ENCODE measurements around the gene ULK2. TPM values are rescaled to one million over a fixed set of nuclear protein-coding genes. Genes with fewer than 3 reads are reported as not detected.

ULK2 gene
- total RNA-seq, 2 donors from 2014 or later: 19.5 to 33.7 TPM

GRCh38 chr17:19759568-19760549, 107.9 kb downstream of the ULK2 start:
- 88 to 91% methylated on average over 13 to 24 of the region's 24 CpGs for whole genome bisulfite sequencing, 2 experiments (ENCODE audit: insufficient coverage in 1 of 2, insufficient read length in 1 of 2)
- Mint-ChIP-seq H3K27ac (no peak overlapping the region), H3K9me3 (no peaks in the 10 kb centered on the region), H3K4me1 (peaks cover 7% of the 10 kb centered on the region), H3K27me3 (ENCODE audit: insufficient read depth) (peaks cover 3% of the 10 kb centered on the region), H3K4me3 (no peak overlapping the region), H3K36me3 (ENCODE audit: low read depth) (no peaks in the 10 kb centered on the region)
- Histone ChIP-seq H3K4me1 (ENCODE audit: control insufficient read depth, insufficient read depth, low read length) (no peaks in the 10 kb centered on the region), H3K4me3 (ENCODE audit: low read length) (no peak overlapping the region), H3K9ac (ENCODE audit: extremely low read depth, low read length, poor library complexity, severe bottlenecking) (no peak overlapping the region), H3K9me3 (ENCODE audit: control insufficient read depth, low read length) (no peaks in the 10 kb centered on the region), H3K36me3 (ENCODE audit: control insufficient read depth, insufficient read depth, low read length) (no peaks in the 10 kb centered on the region), H3K27ac (ENCODE audit: low read depth, low read length) (no peak overlapping the region), H3K27me3 (ENCODE audit: control insufficient read depth, insufficient read depth, low read length, poor library complexity, severe bottlenecking) (no peaks in the 10 kb centered on the region)
- no peak for DNase-seq
- TF ChIP-seq CTCF (conservative IDR thresholded peaks at IDR 0.05): no peak

- Histone ChIP-seq H3K4me3 (ENCODE audit: low read length) (no peak overlapping the region), H3K27ac (ENCODE audit: low read depth, low read length) (no peak overlapping the region), H3K9ac (ENCODE audit: extremely low read depth, low read length, poor library complexity, severe bottlenecking) (no peak overlapping the region), H3K36me3 (ENCODE audit: control insufficient read depth, insufficient read depth, low read length) (no peaks in the 10 kb centered on the region), H3K27me3 (ENCODE audit: control insufficient read depth, insufficient read depth, low read length, poor library complexity, severe bottlenecking) (no peaks in the 10 kb centered on the region), H3K9me3 (ENCODE audit: control insufficient read depth, low read length) (no peaks in the 10 kb centered on the region), H3K4me1 (ENCODE audit: control insufficient read depth, insufficient read depth, low read length) (no peaks in the 10 kb centered on the region)
- no peak overlapping the region for H3K27ac Mint-ChIP-seq
- 87 to 90% methylated on average over 6 to 12 of the region's 12 CpGs for WGBS, 2 experiments (ENCODE audit: insufficient coverage in 1 of 2, insufficient read length in 1 of 2)
- H3K9me3 Mint-ChIP-seq: no peaks in the 10 kb centered on the region
- peaks cover 7% of the 10 kb centered on the region for H3K4me1 Mint-ChIP-seq
- peaks cover 1% of the 10 kb centered on the region for H3K27me3 Mint-ChIP-seq (ENCODE audit: insufficient read depth)
- no peaks in the 10 kb centered on the region for H3K36me3 Mint-ChIP-seq (ENCODE audit: low read depth)
- TF ChIP-seq CTCF (conservative IDR thresholded peaks at IDR 0.05): no peak
- H3K4me3 Mint-ChIP-seq: no peak overlapping the region
- DNase-seq: peak; percentile 31
These were observed 110.1 kb downstream of the ULK2 start for GRCh38 chr17:19757536-19758180.

- Mint-ChIP-seq H3K27me3 (ENCODE audit: insufficient read depth) (no peaks in the 10 kb centered on the region), H3K9me3 (no peaks in the 10 kb centered on the region), H3K36me3 (ENCODE audit: low read depth) (no peaks in the 10 kb centered on the region), H3K4me3 (no peak overlapping the region), H3K4me1 (peaks cover 7% of the 10 kb centered on the region), H3K27ac (no peak overlapping the region)
- H3K4me3 ChIP-seq (ENCODE audit: low read length): no peak overlapping the region
- H3K4me1 ChIP-seq (ENCODE audit: control insufficient read depth, insufficient read depth, low read length): no peaks in the 10 kb centered on the region
- no peaks in the 10 kb centered on the region for H3K9me3 ChIP-seq (ENCODE audit: control insufficient read depth, low read length)
- no peak overlapping the region for H3K27ac ChIP-seq (ENCODE audit: low read depth, low read length)
- no peaks in the 10 kb centered on the region for H3K27me3 ChIP-seq (ENCODE audit: control insufficient read depth, insufficient read depth, low read length, poor library complexity, severe bottlenecking)
- no peaks in the 10 kb centered on the region for H3K36me3 ChIP-seq (ENCODE audit: control insufficient read depth, insufficient read depth, low read length)
- no peak overlapping the region for H3K9ac ChIP-seq (ENCODE audit: extremely low read depth, low read length, poor library complexity, severe bottlenecking)
- WGBS, 2 experiments (ENCODE audit: insufficient coverage in 1 of 2, insufficient read length in 1 of 2): 94% methylated on average over 3 to 10 of the region's 10 CpGs
- peak; percentile 39 for DNase-seq
- no peak for TF ChIP-seq CTCF (conservative IDR thresholded peaks at IDR 0.05)
These were observed 111.2 kb downstream of the ULK2 start for GRCh38 chr17:19756546-19756945.

Data from endodermal cell (in vitro differentiated cells).